Measurements from ENCODE around the gene BTBD6. TPM values are rescaled to one million over a fixed set of nuclear protein-coding genes. Genes with fewer than 3 reads are reported as not detected.

Gene BTBD6
- total RNA-seq, 6 experiments from 2014 or later: 44.3 to 58.6 (median 53.2) TPM

- no peak overlapping the region for H3K27ac Mint-ChIP-seq
- DNase-seq: no peak
- H3K27me3 Mint-ChIP-seq (ENCODE audit: insufficient read depth): peaks cover 7% of the 10 kb centered on the region
- H3K9me3 Mint-ChIP-seq: no peaks in the 10 kb centered on the region
- no peaks in the 10 kb centered on the region; the same call in 1 of the 2 replicates for H3K4me1 Mint-ChIP-seq (ENCODE audit: low read depth)
- no peak for TF ChIP-seq CTCF (IDR thresholded peaks at IDR 0.05)
- no peaks in the 10 kb centered on the region for H3K36me3 Mint-ChIP-seq (ENCODE audit: low read depth)
- H3K4me3 Mint-ChIP-seq: no peak overlapping the region
These were observed 43.2 kb upstream of the BTBD6 start for GRCh38 chr14:105204931-105205672.

GRCh38 chr14:105205673-105206208 lies 42.6 kb upstream of the BTBD6 start:
- H3K27me3 Mint-ChIP-seq (ENCODE audit: insufficient read depth): peaks cover 7% of the 10 kb centered on the region

GRCh38 chr14:105206873-105207272 lies 41.5 kb upstream of the BTBD6 start:
- no peak for DNase-seq
- Mint-ChIP-seq H3K4me3 (no peak overlapping the region), H3K9me3 (no peaks in the 10 kb centered on the region), H3K27ac (no peak overlapping the region), H3K36me3 (ENCODE audit: low read depth) (no peaks in the 10 kb centered on the region), H3K4me1 (ENCODE audit: low read depth) (no peaks in the 10 kb centered on the region; the same call in 1 of the 2 replicates), H3K27me3 (ENCODE audit: insufficient read depth) (peaks cover 5% of the 10 kb centered on the region)
- TF ChIP-seq CTCF (IDR thresholded peaks at IDR 0.05): no peak

More at GRCh38 chr14:105205673-105206208, 42.6 kb upstream of the BTBD6 start:
- TF ChIP-seq CTCF (IDR thresholded peaks at IDR 0.05): no peak
- H3K36me3 Mint-ChIP-seq (ENCODE audit: low read depth): no peaks in the 10 kb centered on the region
- H3K9me3 Mint-ChIP-seq: no peaks in the 10 kb centered on the region
- no peak overlapping the region for H3K27ac Mint-ChIP-seq
- H3K4me3 Mint-ChIP-seq: no peak overlapping the region
- H3K4me1 Mint-ChIP-seq (ENCODE audit: low read depth): no peaks in the 10 kb centered on the region; the same call in 1 of the 2 replicates
- DNase-seq: no peak

GRCh38 chr14:105207460-105207901 lies 40.9 kb upstream of the BTBD6 start:
- H3K27ac Mint-ChIP-seq: no peak overlapping the region
- no peak overlapping the region for H3K4me3 Mint-ChIP-seq
- no peak for DNase-seq
- H3K4me1 Mint-ChIP-seq (ENCODE audit: low read depth): no peaks in the 10 kb centered on the region; the same call in 1 of the 2 replicates
- H3K27me3 Mint-ChIP-seq (ENCODE audit: insufficient read depth): peaks cover 5% of the 10 kb centered on the region; the same call in 1 of the 2 replicates
- no peaks in the 10 kb centered on the region for H3K36me3 Mint-ChIP-seq (ENCODE audit: low read depth)
- no peaks in the 10 kb centered on the region for H3K9me3 Mint-ChIP-seq
- TF ChIP-seq CTCF (IDR thresholded peaks at IDR 0.05): no peak

- Mint-ChIP-seq H3K4me3 (no peak overlapping the region), H3K4me1 (ENCODE audit: low read depth) (no peaks in the 10 kb centered on the region; the same call in 1 of the 2 replicates), H3K9me3 (no peaks in the 10 kb centered on the region), H3K27ac (no peak overlapping the region), H3K36me3 (ENCODE audit: low read depth) (no peaks in the 10 kb centered on the region), H3K27me3 (ENCODE audit: insufficient read depth) (peaks cover 5% of the 10 kb centered on the region; the same call in 1 of the 2 replicates)
- TF ChIP-seq CTCF (IDR thresholded peaks at IDR 0.05): no peak
- no peak for DNase-seq
These were observed 40.2 kb upstream of the BTBD6 start for GRCh38 chr14:105207996-105208737.

All from HFFc6 (cell line).